GM19395 (cell line): ENCODE results near the gene EEFSEC.

Experiments
- ATAC-seq: cut with Tn5 transposase; IDR thresholded peaks from one replicate; pipeline ENCODE4 v1.9.1; 2021; ENCODE audit warnings: mild to moderate bottlenecking, moderate library complexity; ENCODE audit not compliant: unreplicated experiment

The EEFSEC gene

DNA sequence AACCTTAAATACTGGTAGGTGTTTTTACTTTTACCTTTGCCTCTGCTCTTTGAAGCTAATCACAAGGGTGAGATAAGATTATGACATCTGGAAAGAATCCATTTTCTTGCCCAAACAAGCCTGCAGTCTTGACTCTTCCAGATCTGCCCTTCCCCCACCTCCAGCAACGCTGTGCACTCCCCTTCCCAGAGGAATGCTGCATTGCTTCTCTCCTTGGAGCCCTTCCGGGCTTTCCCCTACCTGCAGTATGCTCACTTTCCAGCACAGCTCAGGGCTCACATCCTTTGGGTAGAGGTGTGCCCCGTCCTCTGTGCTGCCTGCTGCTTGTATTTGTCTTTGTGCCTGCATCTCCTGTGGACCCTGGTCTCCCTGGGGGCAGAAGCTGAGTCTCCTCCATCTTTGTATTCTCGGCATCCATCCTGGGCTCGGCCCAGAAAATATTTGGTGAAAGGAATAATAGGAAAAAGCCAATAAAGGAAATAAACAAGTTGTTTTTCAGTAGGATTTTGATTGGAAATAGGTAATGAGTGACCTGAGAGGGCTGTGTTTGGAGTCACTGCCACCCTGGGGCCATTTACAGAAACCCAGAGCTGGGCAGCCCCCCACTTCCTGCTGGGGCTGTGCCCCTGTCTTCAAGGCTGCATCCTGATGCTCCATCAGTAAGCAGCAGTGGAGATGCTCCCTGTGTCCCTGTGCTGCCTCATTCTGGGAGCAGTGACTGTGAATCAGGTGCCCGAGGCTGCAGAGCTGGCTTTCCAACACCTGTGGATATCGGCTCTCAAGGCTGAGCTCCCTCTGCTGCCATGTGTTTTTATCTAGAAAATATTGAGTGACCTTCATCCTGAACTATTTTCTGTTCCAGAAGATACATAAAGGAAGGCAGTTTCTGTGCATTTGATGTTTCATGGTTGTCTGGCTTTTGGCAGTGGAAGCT is 117.5 kb downstream of the EEFSEC start:
- ATAC-seq: no peak

GRCh38 chr3:128271536-128272332 is 118.5 kb downstream of the EEFSEC start:
- no peak for ATAC-seq

- no peak for ATAC-seq
These were observed 120.0 kb downstream of the EEFSEC start for GRCh38 chr3:128273109-128273840.

DNA sequence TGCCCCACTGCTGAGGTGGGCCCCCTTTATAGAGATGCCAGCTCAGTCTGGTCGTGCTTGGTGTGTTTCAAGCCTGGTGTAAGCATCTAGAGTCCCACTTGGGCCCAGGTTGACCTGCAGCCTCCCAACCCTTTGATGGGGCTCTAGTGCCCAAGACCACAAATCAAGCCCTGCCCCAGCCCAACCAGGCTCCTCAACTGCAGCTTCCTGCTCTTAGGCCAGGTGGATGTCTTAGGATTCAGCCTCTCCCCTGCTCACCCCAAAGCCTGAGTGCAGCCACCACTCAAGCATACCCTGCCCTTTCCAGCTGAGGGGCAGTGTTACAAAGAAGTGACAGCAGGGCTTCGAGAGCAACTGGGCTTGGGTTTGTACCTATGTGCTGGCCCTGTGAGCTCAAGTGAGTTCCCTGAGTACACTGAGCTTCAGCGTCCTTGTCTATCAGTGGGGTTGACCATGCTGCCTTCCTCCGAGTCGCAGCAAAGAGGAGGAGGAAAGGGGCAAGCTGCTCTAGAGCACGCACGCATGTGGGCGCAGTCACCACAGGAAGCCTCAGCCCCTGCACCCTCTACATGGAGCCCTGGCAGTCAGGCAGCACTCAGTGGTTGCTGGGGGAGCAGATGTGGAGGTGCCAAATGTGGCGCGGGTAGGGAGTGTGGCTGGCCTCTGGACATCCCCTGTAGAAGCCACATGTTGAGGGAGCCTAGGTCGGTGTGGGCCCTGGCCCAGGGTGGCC is 120.7 kb downstream of the EEFSEC start:
- ATAC-seq: no peak

DNA sequence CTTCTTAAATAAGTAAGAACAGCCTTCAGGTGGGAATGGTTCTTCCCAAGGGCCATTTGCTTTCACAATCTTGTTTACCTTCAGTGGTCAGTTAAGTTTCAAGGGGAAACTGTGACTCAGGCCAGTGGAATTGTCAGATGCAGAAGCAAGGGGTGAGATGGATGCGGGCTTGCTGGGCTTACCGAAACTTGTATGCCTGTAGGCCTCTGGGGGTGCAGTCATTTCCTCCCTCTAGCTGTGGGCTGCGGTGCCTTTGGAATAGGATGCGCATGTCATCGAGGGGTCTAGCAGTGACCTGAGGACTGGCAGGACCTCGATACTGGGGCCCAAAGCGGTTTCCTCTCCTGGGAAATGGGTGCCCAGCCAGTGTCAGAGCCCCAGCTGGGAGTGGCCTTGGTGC is 121.6 kb downstream of the EEFSEC start:
- no peak for ATAC-seq

DNA sequence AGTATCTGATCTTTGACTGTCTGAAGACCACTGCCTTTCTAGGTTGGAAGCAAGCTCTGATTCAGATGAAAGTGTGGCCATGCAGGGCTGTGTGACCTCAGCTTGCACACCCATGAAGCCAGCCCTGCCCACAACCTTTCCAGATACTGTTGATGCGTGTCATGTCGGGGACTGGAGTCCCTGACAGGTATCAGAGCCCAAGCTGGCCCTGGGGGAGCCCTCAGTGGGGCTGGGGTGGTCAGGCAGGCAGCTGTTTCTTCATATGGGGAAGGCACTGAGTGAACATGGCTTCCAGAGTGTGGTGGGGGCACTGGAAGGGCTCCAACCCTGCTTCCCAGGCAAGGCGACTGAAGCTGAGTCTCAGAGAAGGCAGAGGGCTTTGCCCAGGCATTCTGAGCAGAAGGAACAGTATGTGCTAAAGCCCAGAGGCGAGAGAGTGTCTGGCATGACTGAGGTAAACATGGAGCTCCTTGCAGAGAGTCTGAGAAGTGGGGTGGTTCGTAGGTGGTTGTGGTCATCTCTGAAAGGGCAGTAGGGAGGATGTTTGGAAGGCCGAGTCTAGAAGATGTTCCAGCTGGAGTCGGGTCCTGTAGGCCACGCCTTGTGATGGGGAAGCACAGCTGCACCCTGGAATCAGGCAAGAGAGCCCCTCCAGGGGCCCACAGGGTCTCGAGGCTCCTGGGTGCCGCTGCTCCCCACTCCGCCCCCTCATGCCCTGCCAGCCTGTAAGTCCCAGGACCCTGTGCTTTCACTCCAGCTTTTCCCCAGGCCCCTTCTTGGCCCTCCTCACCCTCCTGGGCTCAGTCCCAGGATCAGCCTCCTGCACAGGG is 122.2 kb downstream of the EEFSEC start:
- ATAC-seq: no peak

DNA sequence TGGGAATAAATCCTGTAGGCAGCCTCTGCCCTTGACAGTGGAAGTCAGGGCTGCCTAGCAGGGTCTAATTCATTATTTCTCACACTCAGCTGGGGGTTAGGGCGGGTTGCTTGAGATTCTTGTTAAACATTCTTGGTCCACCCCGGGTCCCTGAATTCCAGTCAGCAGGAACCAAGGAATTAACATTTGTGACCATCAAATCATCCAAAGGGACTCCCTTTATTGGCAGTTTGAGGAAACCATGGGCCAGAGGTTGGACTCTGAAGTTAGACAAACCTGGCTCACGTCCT is 122.8 kb downstream of the EEFSEC start:
- no peak for ATAC-seq

- ATAC-seq: no peak
These were observed 123.4 kb downstream of the EEFSEC start for GRCh38 chr3:128276577-128277183.

DNA sequence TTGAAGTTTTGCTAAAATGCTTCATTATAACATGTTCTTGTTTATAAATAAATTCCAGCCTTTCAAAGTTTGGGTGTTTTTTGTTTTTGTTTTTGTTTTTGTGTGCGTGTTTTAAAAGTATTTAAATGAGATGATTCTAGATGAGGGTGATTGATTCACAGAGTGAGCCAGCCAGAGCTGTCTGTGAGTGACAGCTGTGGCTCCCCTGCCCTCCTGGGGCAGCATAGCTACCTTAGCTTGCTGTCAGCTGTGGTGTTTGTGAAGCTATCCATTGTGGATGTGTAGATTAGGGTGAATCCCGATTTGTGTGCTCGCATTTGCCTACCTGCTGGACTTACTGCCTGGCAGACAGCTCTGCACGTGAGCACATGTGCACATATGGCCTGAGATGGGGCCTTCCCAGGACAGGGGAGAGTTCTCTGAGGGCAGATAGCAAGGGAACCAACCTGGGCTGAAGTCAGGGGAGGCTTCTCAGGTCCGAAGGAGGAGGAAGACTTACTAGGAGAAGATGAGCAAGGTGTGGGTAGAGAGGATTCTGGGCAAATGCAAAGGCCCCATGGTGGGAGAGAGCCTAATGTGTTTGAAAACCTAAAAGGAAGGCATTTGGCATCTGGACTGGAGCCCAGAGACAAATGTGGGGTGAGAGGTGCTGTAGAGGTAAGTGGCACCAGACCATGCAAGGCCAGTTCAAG is 124.2 kb downstream of the EEFSEC start:
- ATAC-seq: no peak

DNA sequence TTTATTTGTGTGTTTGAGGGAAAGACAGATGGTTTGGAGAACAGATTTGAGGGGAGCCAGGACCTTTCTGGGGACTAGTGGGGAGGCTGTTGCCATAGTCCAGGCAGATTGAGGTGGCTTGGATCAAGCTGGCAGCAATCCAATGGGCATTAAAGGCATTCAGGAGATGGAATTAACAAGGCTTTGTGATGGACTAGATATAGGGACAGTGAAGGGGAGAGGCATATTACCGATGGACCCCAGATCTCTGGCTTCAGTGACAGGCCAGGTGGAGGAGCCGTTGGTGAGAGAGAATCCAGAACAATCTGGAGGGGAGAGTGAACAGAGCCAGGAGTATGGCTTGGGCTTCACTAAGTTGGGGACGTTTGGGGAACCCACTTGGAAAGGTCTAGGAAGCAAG is 124.8 kb downstream of the EEFSEC start:
- no peak for ATAC-seq

GRCh38 chr3:128278761-128279600 is 125.7 kb downstream of the EEFSEC start:
- ATAC-seq: no peak

DNA sequence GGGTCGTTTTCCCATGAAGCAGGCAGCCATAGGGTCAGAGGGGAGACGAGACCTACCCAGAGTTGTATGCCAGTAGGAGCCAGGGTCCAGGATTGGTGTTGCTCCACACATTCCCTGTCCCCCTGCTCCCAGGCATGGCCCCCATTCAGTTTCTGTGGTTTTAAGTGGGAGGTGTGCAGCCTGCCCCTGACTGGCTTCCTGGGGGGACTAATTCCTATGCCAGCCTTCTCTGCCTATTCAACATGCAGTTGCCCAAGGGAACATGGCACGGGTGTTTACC is 126.3 kb downstream of the EEFSEC start:
- ATAC-seq: no peak

DNA sequence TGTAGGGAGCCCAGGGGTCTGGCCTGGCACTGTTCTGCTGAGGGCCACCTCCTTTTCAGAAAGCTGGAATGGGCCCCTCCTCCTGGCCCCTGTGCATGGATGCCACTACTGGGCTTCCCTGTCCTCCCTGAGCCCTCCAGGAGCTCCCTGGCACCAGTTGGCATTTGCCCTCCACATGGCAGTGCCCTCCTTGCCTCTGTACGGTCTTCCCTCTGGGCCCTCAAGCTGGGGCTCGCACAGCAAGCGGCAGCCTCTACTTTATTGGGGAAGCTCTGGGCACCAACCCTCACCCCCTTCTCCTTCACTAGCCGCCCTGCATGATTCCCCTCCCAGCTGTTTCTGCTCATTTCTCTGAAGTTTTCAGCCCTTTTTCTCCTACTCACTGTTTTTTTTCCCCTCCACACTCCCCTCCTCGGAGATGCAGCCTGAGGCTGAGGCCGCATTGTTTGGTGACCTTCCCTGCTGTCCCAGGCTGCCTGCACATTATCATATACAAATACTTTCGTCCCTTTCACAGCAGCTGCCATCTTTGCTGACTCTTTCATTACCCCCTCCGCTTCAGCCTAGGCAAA is 127.3 kb downstream of the EEFSEC start:
- no peak for ATAC-seq

GRCh38 chr3:128281056-128281455 is 127.8 kb downstream of the EEFSEC start:
- no peak for ATAC-seq

DNA sequence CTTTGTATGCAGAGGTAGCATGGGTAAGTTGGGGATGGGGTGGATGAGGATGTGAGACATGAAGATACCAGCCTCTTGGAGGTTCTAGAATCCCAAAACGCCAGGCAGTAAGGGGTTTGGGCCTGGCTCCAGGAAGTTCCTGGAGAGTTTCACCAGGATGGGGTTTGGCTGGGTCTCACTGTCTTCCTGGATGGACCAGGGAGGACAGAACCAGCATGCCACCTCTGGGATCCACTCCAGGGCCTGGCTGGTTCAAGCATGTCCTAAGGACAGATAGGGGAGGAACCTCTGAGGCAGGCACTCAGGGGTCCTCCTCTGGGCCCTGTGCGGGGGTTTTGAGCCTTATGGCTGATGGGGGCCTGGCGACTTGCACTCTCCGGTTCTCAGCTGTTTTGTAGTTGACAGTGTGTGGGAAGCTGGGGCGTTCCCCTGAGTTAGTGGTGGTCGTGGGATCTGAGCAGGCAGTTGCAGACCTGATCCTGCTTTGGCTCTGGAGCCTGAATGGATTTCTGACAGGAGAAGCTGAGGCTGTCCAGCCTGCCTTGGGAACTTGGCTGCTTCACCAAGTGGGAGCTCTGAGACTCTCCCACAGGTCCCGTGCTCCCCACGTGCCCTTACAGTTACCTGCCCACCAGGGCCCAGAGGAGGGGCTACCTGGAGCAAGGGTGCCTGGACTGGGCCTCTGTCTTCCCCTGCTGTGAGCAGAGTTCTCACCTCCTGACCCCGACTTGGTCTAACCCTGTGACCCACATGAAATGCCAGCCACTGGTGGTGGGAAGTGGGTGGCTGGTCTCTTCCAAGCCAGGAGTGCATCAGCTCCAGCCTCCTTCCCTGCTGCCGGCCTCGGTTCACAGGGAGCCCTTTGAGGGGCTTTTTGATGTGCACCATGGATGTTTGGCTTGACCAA is 128.4 kb downstream of the EEFSEC start:
- ATAC-seq: no peak

GRCh38 chr3:128282380-128283196 is 129.3 kb downstream of the EEFSEC start:
- ATAC-seq: no peak
